Neural cell (in vitro differentiated cells): ENCODE measurements around the gene SLC6A6. TPM values are rescaled to one million over a fixed set of nuclear protein-coding genes. Genes with fewer than 3 reads are reported as not detected.

Experiments used
- H2AFZ ChIP-seq: fragments of 200-600, 300-800 bp; sonication (generic), shearing (Covaris generic); 2 replicates; pipeline ENCODE4 v1.6.0; 2014; ENCODE audit warnings: low read depth, mild to moderate bottlenecking, antibody characterized with exemption, low read length, moderate library complexity
- H3F3A ChIP-seq: fragments of 200-600 bp; shearing (Covaris generic); 2 replicates; pipeline ENCODE4 v1.6.1; 2016; ENCODE audit warnings: mild to moderate bottlenecking, moderate library complexity, mixed read lengths, antibody characterized with exemption, low read length; ENCODE audit not compliant: insufficient read depth, poor library complexity, severe bottlenecking
- H3K27ac ChIP-seq: fragments of 200-600, 300-800 bp; sonication (generic), shearing (Covaris generic); 2 replicates; pipeline ENCODE4 v1.5.1; 2014; ENCODE audit warnings: mild to moderate bottlenecking, low read length, moderate library complexity
- H3K27me3 ChIP-seq: fragments of 300-800, 200-600 bp; sonication (generic), shearing (Covaris generic); 2 replicates; pipeline ENCODE4 v1.6.0; 2014; ENCODE audit warnings: mild to moderate bottlenecking, low read depth, low read length, moderate library complexity; ENCODE audit not compliant: insufficient read depth
- H3K36me3 ChIP-seq: fragments of 300-800, 200-600 bp; sonication (generic), shearing (Covaris generic); 2 replicates; pipeline ENCODE4 v1.5.1; 2014; ENCODE audit warnings: mild to moderate bottlenecking, antibody characterized with exemption, low read length, moderate library complexity; ENCODE audit not compliant: insufficient read depth
- H3K4me2 ChIP-seq: fragments of 300-800, 200-600 bp; sonication (generic), shearing (Covaris generic); 2 replicates; pipeline ENCODE4 v1.6.0; 2014; ENCODE audit warnings: mild to moderate bottlenecking, low read length
- H3K4me3 ChIP-seq: fragments of 300-800, 200-600 bp; sonication (generic), shearing (Covaris generic); 2 replicates; pipeline ENCODE4 v1.5.1; 2014; ENCODE audit warnings: mild to moderate bottlenecking, low read length, moderate library complexity
- H3K79me2 ChIP-seq: fragments of 200-600 bp; shearing (Covaris generic); replicated peaks from 2 replicates; pipeline ENCODE4 v1.6.0; 2014; ENCODE audit warnings: mild to moderate bottlenecking, low read length, moderate library complexity; ENCODE audit not compliant: insufficient read depth
- H3K9ac ChIP-seq: fragments of 300-800, 200-600 bp; sonication (generic), shearing (Covaris generic); 2 replicates; pipeline ENCODE4 v1.6.1; 2016; ENCODE audit warnings: mild to moderate bottlenecking, low read length, mixed read lengths
- H3K9me2 ChIP-seq: fragments of 200-600 bp; shearing (Covaris generic); 2 replicates; pipeline ENCODE4 v1.6.1; 2016; ENCODE audit warnings: mild to moderate bottlenecking, low read length, mixed read lengths; ENCODE audit not compliant: insufficient read depth
- H3K9me3 ChIP-seq: fragments of 200-600, 300-800 bp; sonication (generic), shearing (Covaris generic); 2 replicates; pipeline ENCODE4 v1.6.1; 2016; ENCODE audit warnings: mild to moderate bottlenecking, mixed run types, low read length, moderate library complexity, mixed read lengths
- H4K20me1 ChIP-seq: fragments of 200-600 bp; shearing (Covaris generic); 2 replicates; pipeline ENCODE4 v1.6.1; 2016; ENCODE audit warnings: mild to moderate bottlenecking, mixed run types; ENCODE audit not compliant: insufficient read depth
- EP300 ChIP-seq: fragments of 450-650 bp; conservative IDR thresholded peaks from 2 replicates; pipeline ENCODE4 v1.6.1; 2014; ENCODE audit warnings: antibody characterized with exemption, mild to moderate bottlenecking, moderate library complexity; ENCODE audit not compliant: poor library complexity, severe bottlenecking
- EZH2 ChIP-seq: fragments of 200-600, 300-800 bp; shearing (Covaris generic), sonication (generic); IDR thresholded peaks from 2 replicates; pipeline ENCODE4 v1.6.1; 2014; ENCODE audit warnings: antibody characterized with exemption, low read length, borderline replicate concordance, mild to moderate bottlenecking; ENCODE audit not compliant: insufficient read depth, poor library complexity, severe bottlenecking
- MXI1 ChIP-seq: fragments of 450-650 bp; conservative IDR thresholded peaks from 2 replicates; pipeline ENCODE4 v1.6.1; 2014; ENCODE audit warnings: antibody characterized with exemption, mild to moderate bottlenecking; ENCODE audit not compliant: poor library complexity, severe bottlenecking
- POLR2AphosphoS5 ChIP-seq: IDR thresholded peaks from 2 replicates; pipeline ENCODE4 v1.6.1; 2012
- RAD21 ChIP-seq: fragments of 450-650 bp; conservative IDR thresholded peaks from 2 replicates; pipeline ENCODE4 v1.6.1; 2014; ENCODE audit warnings: antibody characterized with exemption, mild to moderate bottlenecking, moderate library complexity
- SMC3 ChIP-seq: fragments of 450-650 bp; conservative IDR thresholded peaks from 2 replicates; pipeline ENCODE4 v1.6.1; 2014; ENCODE audit warnings: antibody characterized with exemption, mild to moderate bottlenecking, moderate library complexity; ENCODE audit not compliant: poor library complexity
- TAF1 ChIP-seq: IDR thresholded peaks from 2 replicates; pipeline ENCODE4 v1.6.1; 2012; ENCODE audit warnings: low read depth
- polyA plus RNA-seq: library from polyadenylated mRNA; depleted of rRNA; stranded (reverse); fragments of >200 nt; gene quantifications from 2 replicates; pipeline ENCODE4 v1.2.3, GENCODE V29; 2014
- TF ChIP-seq, protein P1 (sequence below): fragments of 450-650 bp; IDR thresholded peaks from 2 replicates; pipeline ENCODE4 v1.5.1; 2014; ENCODE audit warnings: antibody characterized with exemption, mild to moderate bottlenecking, moderate library complexity; ENCODE audit not compliant: poor library complexity, severe bottlenecking
- TF ChIP-seq, protein P2 (sequence below): IDR thresholded peaks from 2 replicates; pipeline ENCODE4 v1.6.1; 2012; ENCODE audit warnings: borderline replicate concordance

SLC6A6 gene
- polyA plus RNA-seq, 1 donor from 2014 or later = 15.9 TPM

DNA sequence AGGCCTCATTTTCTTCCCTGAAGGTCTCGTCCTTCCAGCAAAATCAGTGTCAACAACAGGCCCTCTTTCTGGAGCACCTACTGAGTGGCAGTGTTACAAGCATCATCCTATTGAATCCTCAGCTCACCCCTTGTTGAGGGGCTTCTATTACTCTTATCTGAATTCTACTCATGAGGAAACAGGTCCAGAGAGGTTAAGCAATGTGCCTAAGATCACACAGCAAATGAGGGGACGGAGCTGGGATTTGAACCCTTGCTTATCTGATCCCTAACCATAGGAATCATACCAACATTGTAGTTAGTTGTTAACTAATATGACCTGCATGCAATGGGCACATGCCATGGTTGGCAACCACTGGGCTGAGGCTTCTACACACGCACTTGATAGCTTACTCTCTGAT, 63.0 kb downstream of the SLC6A6 start:
- Histone ChIP-seq H3K9me2 (no peaks in the 10 kb centered on the region), H2AFZ (no peak overlapping the region), H4K20me1 (no peaks in the 10 kb centered on the region), H3K9me3 (no peaks in the 10 kb centered on the region), H3K4me3 (no peak overlapping the region), H3K4me2 (no peak overlapping the region), H3K27ac (no peak overlapping the region), H3K36me3 (no peaks in the 10 kb centered on the region), H3K79me2 (no peaks in the 10 kb centered on the region), H3K9ac (no peak overlapping the region), H3F3A (no peaks in the 10 kb centered on the region), H3K27me3 (no peaks in the 10 kb centered on the region)
- no peak for TF ChIP-seq SMC3
- TF ChIP-seq TAF1 = no peak
- TF ChIP-seq RAD21 = no peak
- TF ChIP-seq, protein P1, sequence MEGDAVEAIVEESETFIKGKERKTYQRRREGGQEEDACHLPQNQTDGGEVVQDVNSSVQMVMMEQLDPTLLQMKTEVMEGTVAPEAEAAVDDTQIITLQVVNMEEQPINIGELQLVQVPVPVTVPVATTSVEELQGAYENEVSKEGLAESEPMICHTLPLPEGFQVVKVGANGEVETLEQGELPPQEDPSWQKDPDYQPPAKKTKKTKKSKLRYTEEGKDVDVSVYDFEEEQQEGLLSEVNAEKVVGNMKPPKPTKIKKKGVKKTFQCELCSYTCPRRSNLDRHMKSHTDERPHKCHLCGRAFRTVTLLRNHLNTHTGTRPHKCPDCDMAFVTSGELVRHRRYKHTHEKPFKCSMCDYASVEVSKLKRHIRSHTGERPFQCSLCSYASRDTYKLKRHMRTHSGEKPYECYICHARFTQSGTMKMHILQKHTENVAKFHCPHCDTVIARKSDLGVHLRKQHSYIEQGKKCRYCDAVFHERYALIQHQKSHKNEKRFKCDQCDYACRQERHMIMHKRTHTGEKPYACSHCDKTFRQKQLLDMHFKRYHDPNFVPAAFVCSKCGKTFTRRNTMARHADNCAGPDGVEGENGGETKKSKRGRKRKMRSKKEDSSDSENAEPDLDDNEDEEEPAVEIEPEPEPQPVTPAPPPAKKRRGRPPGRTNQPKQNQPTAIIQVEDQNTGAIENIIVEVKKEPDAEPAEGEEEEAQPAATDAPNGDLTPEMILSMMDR = no peak
- TF ChIP-seq MXI1 = no peak
- TF ChIP-seq EP300 = no peak
- TF ChIP-seq, protein P2, sequence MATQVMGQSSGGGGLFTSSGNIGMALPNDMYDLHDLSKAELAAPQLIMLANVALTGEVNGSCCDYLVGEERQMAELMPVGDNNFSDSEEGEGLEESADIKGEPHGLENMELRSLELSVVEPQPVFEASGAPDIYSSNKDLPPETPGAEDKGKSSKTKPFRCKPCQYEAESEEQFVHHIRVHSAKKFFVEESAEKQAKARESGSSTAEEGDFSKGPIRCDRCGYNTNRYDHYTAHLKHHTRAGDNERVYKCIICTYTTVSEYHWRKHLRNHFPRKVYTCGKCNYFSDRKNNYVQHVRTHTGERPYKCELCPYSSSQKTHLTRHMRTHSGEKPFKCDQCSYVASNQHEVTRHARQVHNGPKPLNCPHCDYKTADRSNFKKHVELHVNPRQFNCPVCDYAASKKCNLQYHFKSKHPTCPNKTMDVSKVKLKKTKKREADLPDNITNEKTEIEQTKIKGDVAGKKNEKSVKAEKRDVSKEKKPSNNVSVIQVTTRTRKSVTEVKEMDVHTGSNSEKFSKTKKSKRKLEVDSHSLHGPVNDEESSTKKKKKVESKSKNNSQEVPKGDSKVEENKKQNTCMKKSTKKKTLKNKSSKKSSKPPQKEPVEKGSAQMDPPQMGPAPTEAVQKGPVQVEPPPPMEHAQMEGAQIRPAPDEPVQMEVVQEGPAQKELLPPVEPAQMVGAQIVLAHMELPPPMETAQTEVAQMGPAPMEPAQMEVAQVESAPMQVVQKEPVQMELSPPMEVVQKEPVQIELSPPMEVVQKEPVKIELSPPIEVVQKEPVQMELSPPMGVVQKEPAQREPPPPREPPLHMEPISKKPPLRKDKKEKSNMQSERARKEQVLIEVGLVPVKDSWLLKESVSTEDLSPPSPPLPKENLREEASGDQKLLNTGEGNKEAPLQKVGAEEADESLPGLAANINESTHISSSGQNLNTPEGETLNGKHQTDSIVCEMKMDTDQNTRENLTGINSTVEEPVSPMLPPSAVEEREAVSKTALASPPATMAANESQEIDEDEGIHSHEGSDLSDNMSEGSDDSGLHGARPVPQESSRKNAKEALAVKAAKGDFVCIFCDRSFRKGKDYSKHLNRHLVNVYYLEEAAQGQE = no peak
- TF ChIP-seq POLR2AphosphoS5 = no peak
- no peak for TF ChIP-seq EZH2

DNA sequence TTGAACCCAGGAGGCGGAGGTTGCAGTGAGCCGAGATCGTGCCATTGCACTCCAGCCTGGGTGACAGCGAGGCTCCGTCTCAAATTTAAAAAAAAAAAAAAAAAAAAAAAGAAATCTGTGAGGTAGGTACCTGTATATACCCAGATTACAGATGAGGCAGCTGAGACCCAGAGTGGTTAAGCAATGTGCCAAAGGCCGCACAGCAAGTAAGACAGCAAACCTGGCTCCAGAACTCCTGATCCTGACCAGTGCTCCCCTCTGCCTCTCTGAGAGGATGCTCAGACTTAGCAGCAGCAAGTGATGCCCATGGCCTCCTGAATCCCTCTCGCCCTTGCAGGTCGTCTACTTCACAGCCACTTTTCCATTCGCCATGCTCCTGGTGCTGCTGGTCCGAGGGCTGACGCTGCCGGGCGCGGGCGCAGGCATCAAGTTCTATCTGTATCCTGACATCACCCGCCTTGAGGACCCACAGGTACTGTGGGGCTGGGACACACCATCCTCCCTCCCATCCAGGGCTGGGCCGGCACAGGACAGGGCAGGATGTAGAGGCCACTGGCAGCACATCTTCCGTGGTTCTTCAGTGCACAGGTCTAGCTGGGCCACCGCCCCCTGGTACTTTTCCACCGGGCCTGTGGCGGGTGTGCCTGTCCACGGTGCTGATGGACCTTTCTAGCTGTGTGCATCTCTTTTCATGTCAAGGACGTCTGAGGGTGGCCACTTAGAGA, 63.9 kb downstream of the SLC6A6 start:
- no peaks in the 10 kb centered on the region for H3K79me2 ChIP-seq
- H3K4me2 ChIP-seq = no peak overlapping the region
- H2AFZ ChIP-seq = no peak overlapping the region
- no peaks in the 10 kb centered on the region for H3K36me3 ChIP-seq
- no peak for TF ChIP-seq RAD21
- TF ChIP-seq, protein P2 = no peak
- TF ChIP-seq, protein P1 = no peak
- TF ChIP-seq TAF1 = no peak
- TF ChIP-seq EZH2 = no peak
- no peak for TF ChIP-seq SMC3
- no peak for TF ChIP-seq EP300
- TF ChIP-seq MXI1 = no peak
- TF ChIP-seq POLR2AphosphoS5 = no peak
- H4K20me1 ChIP-seq = no peaks in the 10 kb centered on the region
- no peaks in the 10 kb centered on the region for H3F3A ChIP-seq
- no peak overlapping the region for H3K27ac ChIP-seq
- no peaks in the 10 kb centered on the region for H3K9me2 ChIP-seq
- H3K9ac ChIP-seq = no peak overlapping the region
- H3K27me3 ChIP-seq = no peaks in the 10 kb centered on the region
- H3K9me3 ChIP-seq = no peaks in the 10 kb centered on the region
- no peak overlapping the region for H3K4me3 ChIP-seq
